GM12878 (cell line): ENCODE data around the gene REPS1. TPM values are rescaled to one million over a fixed set of nuclear protein-coding genes. Genes with fewer than 3 reads are reported as not detected.

Experiments used
- ATAC-seq: fragments of 200-7000 bp; cut with Tn5 transposase; 3 replicates; pipeline ENCODE4 v1.9.1; 2020; ENCODE audit warnings: mild to moderate bottlenecking, moderate library complexity
- BruUV-seq: library from RNA; stranded (reverse); fragments of 400-500 nt; replicated peaks from 2 replicates; lab custom pipeline; 2021; lab: Mats Ljungman, UMichigan
- CTCF ChIA-PET: fragments of 300-600 bp; sonication (Branson Sonifier 250); formaldehyde crosslinking; extraction: SDS; loops from one replicate; lab custom pipeline; 2021; ENCODE audit warnings: inconsistent platforms; lab: Yijun Ruan, JAX
- POLR2A ChIA-PET: fragments of 350-600 bp; formaldehyde crosslinking; extraction: SDS; loops from one replicate; lab custom pipeline; 2021; ENCODE audit warnings: inconsistent platforms; lab: Charles Lee
- RAD21 ChIA-PET: fragments of 300-600 bp; sonication (Branson Sonifier 250); formaldehyde crosslinking; loops from one replicate; lab custom pipeline; 2023; ENCODE audit warnings: antibody characterized with exemption; ENCODE audit not compliant: unreplicated experiment; lab: Charles Lee
- SMC1A ChIA-PET: fragments of 300-600 bp; sonication (Branson Sonifier 250); formaldehyde crosslinking; loops from one replicate; lab custom pipeline; 2023; ENCODE audit not compliant: unreplicated experiment, uncharacterized antibody; lab: Charles Lee
- DNase-seq: peaks from one replicate; pipeline ENCODE4 v3.0.0-alpha.2; 2011; ENCODE audit warnings: low read depth, low spot score
- FAIRE-seq: peaks from 3 replicates; lab custom pipeline; 2011; peaks lifted over from hg19 to GRCh38; lab: Jason Lieb, UNC
- H2AFZ ChIP-seq: 2 replicates; pipeline ENCODE4 v1.6.0; 2011; ENCODE audit warnings: low read depth, low read length, control low read depth; ENCODE audit not compliant: control insufficient read depth
- H3K27ac ChIP-seq: 2 replicates; pipeline ENCODE4 v1.5.1; 2011; ENCODE audit warnings: control low read depth; ENCODE audit not compliant: control insufficient read depth, insufficient read depth
- H3K27me3 ChIP-seq, 2 experiments: replicated peaks in 1 of 2; 2 replicates each; pipeline versions ENCODE4 v1.6.0 to v1.6.1; 2011; ENCODE audit warnings: low read length in 1 of 2; ENCODE audit not compliant: control insufficient read depth in 2 of 2, insufficient read depth in 2 of 2
- H3K36me3 ChIP-seq, 2 experiments: 2 replicates each; pipeline ENCODE4 v1.5.1; 2011; ENCODE audit warnings: low read length in 1 of 2; ENCODE audit not compliant: control insufficient read depth in 2 of 2, insufficient read depth in 2 of 2
- H3K4me1 ChIP-seq: 2 replicates; pipeline ENCODE4 v1.6.1; 2011; ENCODE audit warnings: mild to moderate bottlenecking, low read length, moderate library complexity, mixed read lengths; ENCODE audit not compliant: control insufficient read depth, insufficient read depth
- H3K4me2 ChIP-seq: 2 replicates; pipeline ENCODE4 v1.6.0; 2011; ENCODE audit warnings: control low read depth; ENCODE audit not compliant: control insufficient read depth, insufficient read depth
- H3K4me3 ChIP-seq: fragments of 200-600 bp; sonication (generic); 2 replicates; pipeline ENCODE4 v1.5.1; 2016
- H3K79me2 ChIP-seq: 2 replicates; pipeline ENCODE4 v1.6.0; 2011; ENCODE audit warnings: low read length; ENCODE audit not compliant: control insufficient read depth, insufficient read depth
- H3K9ac ChIP-seq: 2 replicates; pipeline ENCODE4 v1.8.0; 2011; ENCODE audit warnings: low read length, control low read depth, mixed read lengths; ENCODE audit not compliant: control insufficient read depth, insufficient read depth
- H3K9me3 ChIP-seq: replicated peaks from 3 replicates; pipeline ENCODE4 v1.5.1; 2011; ENCODE audit warnings: mild to moderate bottlenecking, low read length; ENCODE audit not compliant: control insufficient read depth, insufficient read depth
- H4K20me1 ChIP-seq: 2 replicates; pipeline ENCODE4 v1.6.0; 2011; ENCODE audit not compliant: control insufficient read depth, insufficient read depth
- CBX5 ChIP-seq: sonication (generic); IDR thresholded peaks from 2 replicates; pipeline ENCODE4 v1.6.1; 2016; ENCODE audit warnings: low read depth, moderate library complexity, mild to moderate bottlenecking, inconsistent platforms
- HDAC2 ChIP-seq: fragments of 200-600 bp; sonication (generic); IDR thresholded peaks from 2 replicates; pipeline ENCODE4 v1.6.1; 2017
- HDGF ChIP-seq: fragments of 450-650 bp; IDR thresholded peaks from 2 replicates; pipeline ENCODE4 v1.6.1; 2016; ENCODE audit warnings: antibody characterized with exemption
- NBN ChIP-seq: fragments of 450-650 bp; IDR thresholded peaks from 2 replicates; pipeline ENCODE4 v1.6.1; 2016
- NFIC ChIP-seq: IDR thresholded peaks from 2 replicates; pipeline ENCODE4 v1.6.1; 2012; ENCODE audit warnings: low read depth, mild to moderate bottlenecking, inconsistent platforms, low read length, moderate library complexity
- PML ChIP-seq: IDR thresholded peaks from 2 replicates; pipeline ENCODE4 v1.6.1; 2012; ENCODE audit warnings: low read length, inconsistent platforms
- POLR2AphosphoS5 ChIP-seq: IDR thresholded peaks from 2 replicates; pipeline ENCODE4 v1.6.1; 2011; ENCODE audit warnings: mild to moderate bottlenecking, low read length, inconsistent platforms
- RAD51 ChIP-seq: fragments of 450-650 bp; IDR thresholded peaks from 2 replicates; pipeline ENCODE4 v1.6.1; 2016; ENCODE audit warnings: moderate library complexity, mild to moderate bottlenecking, inconsistent platforms
- RCOR1 ChIP-seq: conservative IDR thresholded peaks from 2 replicates; pipeline ENCODE4 v1.6.1; 2012; ENCODE audit warnings: low read depth, low read length, improper control_type of control experiment
- SMARCA5 ChIP-seq: fragments of 450-650 bp; IDR thresholded peaks from 2 replicates; pipeline ENCODE4 v1.6.1; 2017; ENCODE audit warnings: mild to moderate bottlenecking
- WRNIP1 ChIP-seq: IDR thresholded peaks from 2 replicates; pipeline ENCODE4 v1.6.1; 2011; ENCODE audit warnings: low read depth, low read length, improper control_type of control experiment, borderline replicate concordance
- ZZZ3 ChIP-seq: IDR thresholded peaks from 2 replicates; pipeline ENCODE4 v1.6.1; 2011; ENCODE audit warnings: low read depth; ENCODE audit not compliant: control insufficient read depth, insufficient read length
- WGBS: methylation state at CpG from one replicate; pipeline ENCODE4 v1.1.6; 2016; ENCODE audit warnings: low lambda C conversion rate; ENCODE audit not compliant: insufficient replicate concordance, insufficient coverage; ENCODE audit errors: missing lambda C conversion rate; 5-methylcytosine and 5-hydroxymethylcytosine counted together
- in situ Hi-C: fragments of 300-500 bp; cut with MboI; formaldehyde crosslinking; loops from 9 replicates; pipeline ENCODE4 v1.14.3; 2018; ENCODE audit warnings: mixed read lengths
- intact Hi-C: fragments of 100-400 bp; cut with micrococcal nuclease; formaldehyde crosslinking; loops from one replicate; pipeline ENCODE4 v1.14.2; 2022; ENCODE audit not compliant: unreplicated experiment
- polyA plus RNA-seq, 11 experiments: library from polyadenylated mRNA; depleted of rRNA in 4 of 11; unstranded in 6 of 11; stranded (reverse) in 5 of 11; fragments of >200 nt; fragmentation: Nextera tagmentation in 4 of 11; fragmentation: Illumina TruSeq in 1 of 11; extraction: Ambion mirVana in 4 of 11; extraction: Trizol in 1 of 11; gene quantifications; 1 replicate in 1 of 11; 2 replicates in 10 of 11; pipeline versions ENCODE4 v1.2.1 to v1.2.3, GENCODE V29; 2011 to 2016; ENCODE audit warnings: inconsistent platforms in 2 of 11, missing spikeins in 2 of 11, low read depth in 1 of 11
- total RNA-seq, 4 experiments: library from RNA; depleted of rRNA in 3 of 4; stranded (reverse); fragments of >200 nt in 3 of 4; fragmentation: Illumina TruSeq in 1 of 4; extraction: Trizol in 1 of 4; gene quantifications; 2 replicates each; pipeline versions ENCODE4 v1.2.1 to v1.2.3, GENCODE V29; 2013 to 2021
- TF ChIP-seq, protein P1 (sequence below): IDR thresholded peaks from 2 replicates; pipeline ENCODE4 v1.6.1; 2012; ENCODE audit warnings: low read depth, low read length, improper control_type of control experiment
- TF ChIP-seq, protein P2 (sequence below): fragments of 450-650 bp; IDR thresholded peaks from 2 replicates; pipeline ENCODE4 v1.6.1; 2016; ENCODE audit warnings: mild to moderate bottlenecking, moderate library complexity, borderline replicate concordance
- TF ChIP-seq, protein P3 (sequence below): IDR thresholded peaks from 2 replicates; pipeline ENCODE4 v1.6.1; 2011; ENCODE audit warnings: low read depth, low read length, improper control_type of control experiment, borderline replicate concordance

Gene REPS1
- total and polyA plus RNA-seq, 10 of the 15 experiments (the other 5 are each of a cell fraction or from before 2014, with no cell fraction given) = 13.7 to 59.3 (median 31.7) TPM

DNA sequence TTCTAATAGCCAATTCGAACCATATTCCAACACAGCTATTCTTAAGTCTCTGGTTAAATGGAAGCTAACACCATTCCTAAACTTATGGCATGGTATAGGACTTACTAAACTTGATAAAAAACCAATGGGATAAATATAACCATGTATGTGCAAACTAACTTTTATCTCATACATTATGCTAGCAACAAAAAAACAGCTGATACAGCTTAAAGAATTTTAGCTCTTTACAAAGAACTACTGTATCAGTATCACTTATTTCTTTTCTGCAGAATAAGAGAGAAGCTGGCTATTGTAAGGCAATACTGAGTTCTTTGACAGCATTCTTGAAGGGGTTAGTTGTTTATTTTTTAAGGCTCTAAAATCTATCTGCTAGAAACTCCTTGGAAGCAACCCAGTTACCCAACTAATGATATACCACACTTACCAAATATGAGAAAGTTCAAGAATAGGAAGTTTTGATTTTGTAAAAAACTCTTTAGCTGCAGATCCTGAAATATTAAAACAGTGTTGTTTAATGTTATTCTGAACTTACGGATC lies 44.9 kb downstream of the REPS1 start:
- H4K20me1 ChIP-seq = no peaks in the 10 kb centered on the region
- ChIA-PET RAD21 (interaction anchor here (0.8 to 1.1 kb wide), 2 partner anchors 23 to 34 kb away, joined by 3 read pairs; no protein-coding TSS in a partner anchor), CTCF (interaction anchor here (0.6 to 1.5 kb wide), 4 partner anchors 11 to 127 kb away, joined by 3 to 4 read pairs (median 3); no protein-coding TSS in a partner anchor), POLR2A (interaction anchor here (1.0 to 1.3 kb wide), 2 partner anchors 27 to 46 kb away, joined by 3 read pairs; no protein-coding TSS in a partner anchor), SMC1A (interaction anchor here (0.9 to 3.5 kb wide), 4 partner anchors 11 to 84 kb away, joined by 3 to 23 read pairs (median 4); no protein-coding TSS in a partner anchor)
- WGBS = 96% methylated on average over 2 of the region's 2 CpGs
- DNase-seq (no peak), FAIRE-seq (no peak), ATAC-seq (no peak)
- H3K27me3 ChIP-seq = no peaks in the 10 kb centered on the region
- no peak overlapping the region for H3K9ac ChIP-seq
- no peaks in the 10 kb centered on the region; the same call in 1 of the 3 replicates for H3K9me3 ChIP-seq
- intact Hi-C loops (no loop called here), in situ Hi-C loops (no loop called here)
- H3K36me3 ChIP-seq = peaks cover 0 to 16% of the 10 kb centered on the region in 2 experiments; a peak in 1 of 4 replicates
- no peak overlapping the region for H3K27ac ChIP-seq
- no TSS peak for BruUV-seq
- peaks cover 5% of the 10 kb centered on the region; the same call in 1 of the 2 replicates for H3K4me1 ChIP-seq
- peaks cover 5% of the 10 kb centered on the region for H3K79me2 ChIP-seq
- no peak for TF ChIP-seq SMARCA5
- no peak for TF ChIP-seq HDAC2
- TF ChIP-seq WRNIP1 = no peak
- TF ChIP-seq NFIC = no peak
- TF ChIP-seq RCOR1 = no peak
- no peak for TF ChIP-seq RAD51
- no peak for TF ChIP-seq POLR2AphosphoS5
- no peak for TF ChIP-seq CBX5
- TF ChIP-seq PML = no peak
- no peak for TF ChIP-seq HDGF
- no peak for TF ChIP-seq ZZZ3
- TF ChIP-seq, protein P1, sequence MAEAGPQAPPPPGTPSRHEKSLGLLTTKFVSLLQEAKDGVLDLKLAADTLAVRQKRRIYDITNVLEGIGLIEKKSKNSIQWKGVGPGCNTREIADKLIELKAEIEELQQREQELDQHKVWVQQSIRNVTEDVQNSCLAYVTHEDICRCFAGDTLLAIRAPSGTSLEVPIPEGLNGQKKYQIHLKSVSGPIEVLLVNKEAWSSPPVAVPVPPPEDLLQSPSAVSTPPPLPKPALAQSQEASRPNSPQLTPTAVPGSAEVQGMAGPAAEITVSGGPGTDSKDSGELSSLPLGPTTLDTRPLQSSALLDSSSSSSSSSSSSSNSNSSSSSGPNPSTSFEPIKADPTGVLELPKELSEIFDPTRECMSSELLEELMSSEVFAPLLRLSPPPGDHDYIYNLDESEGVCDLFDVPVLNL = no peak
- TF ChIP-seq, protein P2, sequence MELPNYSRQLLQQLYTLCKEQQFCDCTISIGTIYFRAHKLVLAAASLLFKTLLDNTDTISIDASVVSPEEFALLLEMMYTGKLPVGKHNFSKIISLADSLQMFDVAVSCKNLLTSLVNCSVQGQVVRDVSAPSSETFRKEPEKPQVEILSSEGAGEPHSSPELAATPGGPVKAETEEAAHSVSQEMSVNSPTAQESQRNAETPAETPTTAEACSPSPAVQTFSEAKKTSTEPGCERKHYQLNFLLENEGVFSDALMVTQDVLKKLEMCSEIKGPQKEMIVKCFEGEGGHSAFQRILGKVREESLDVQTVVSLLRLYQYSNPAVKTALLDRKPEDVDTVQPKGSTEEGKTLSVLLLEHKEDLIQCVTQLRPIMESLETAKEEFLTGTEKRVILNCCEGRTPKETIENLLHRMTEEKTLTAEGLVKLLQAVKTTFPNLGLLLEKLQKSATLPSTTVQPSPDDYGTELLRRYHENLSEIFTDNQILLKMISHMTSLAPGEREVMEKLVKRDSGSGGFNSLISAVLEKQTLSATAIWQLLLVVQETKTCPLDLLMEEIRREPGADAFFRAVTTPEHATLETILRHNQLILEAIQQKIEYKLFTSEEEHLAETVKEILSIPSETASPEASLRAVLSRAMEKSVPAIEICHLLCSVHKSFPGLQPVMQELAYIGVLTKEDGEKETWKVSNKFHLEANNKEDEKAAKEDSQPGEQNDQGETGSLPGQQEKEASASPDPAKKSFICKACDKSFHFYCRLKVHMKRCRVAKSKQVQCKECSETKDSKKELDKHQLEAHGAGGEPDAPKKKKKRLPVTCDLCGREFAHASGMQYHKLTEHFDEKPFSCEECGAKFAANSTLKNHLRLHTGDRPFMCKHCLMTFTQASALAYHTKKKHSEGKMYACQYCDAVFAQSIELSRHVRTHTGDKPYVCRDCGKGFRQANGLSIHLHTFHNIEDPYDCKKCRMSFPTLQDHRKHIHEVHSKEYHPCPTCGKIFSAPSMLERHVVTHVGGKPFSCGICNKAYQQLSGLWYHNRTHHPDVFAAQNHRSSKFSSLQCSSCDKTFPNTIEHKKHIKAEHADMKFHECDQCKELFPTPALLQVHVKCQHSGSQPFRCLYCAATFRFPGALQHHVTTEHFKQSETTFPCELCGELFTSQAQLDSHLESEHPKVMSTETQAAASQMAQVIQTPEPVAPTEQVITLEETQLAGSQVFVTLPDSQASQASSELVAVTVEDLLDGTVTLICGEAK = no peak
- no peak for TF ChIP-seq NBN
- TF ChIP-seq, protein P3, sequence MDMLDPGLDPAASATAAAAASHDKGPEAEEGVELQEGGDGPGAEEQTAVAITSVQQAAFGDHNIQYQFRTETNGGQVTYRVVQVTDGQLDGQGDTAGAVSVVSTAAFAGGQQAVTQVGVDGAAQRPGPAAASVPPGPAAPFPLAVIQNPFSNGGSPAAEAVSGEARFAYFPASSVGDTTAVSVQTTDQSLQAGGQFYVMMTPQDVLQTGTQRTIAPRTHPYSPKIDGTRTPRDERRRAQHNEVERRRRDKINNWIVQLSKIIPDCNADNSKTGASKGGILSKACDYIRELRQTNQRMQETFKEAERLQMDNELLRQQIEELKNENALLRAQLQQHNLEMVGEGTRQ = no peak
- no peak overlapping the region for H3K4me2 ChIP-seq
- no peak overlapping the region for H2AFZ ChIP-seq
- no peak overlapping the region for H3K4me3 ChIP-seq
